GM12865 (cell line): ENCODE data around the gene FOXO6.

ENCODE experiments used
- DNase-seq: peaks from one replicate; pipeline ENCODE4 v3.0.0; 2010; ENCODE audit warnings: low read depth
- H3K4me3 ChIP-seq: 2 replicates; pipeline ENCODE4 v1.5.1; 2011; ENCODE audit warnings: mild to moderate bottlenecking, low read depth, low read length, control low read depth
- CTCF ChIP-seq: IDR thresholded peaks from 2 replicates; pipeline ENCODE4 v1.5.1; 2011; ENCODE audit warnings: low read length, control low read depth, low read depth, inconsistent platforms; ENCODE audit not compliant: insufficient read depth; ENCODE audit errors: missing control alignments

Gene FOXO6

GRCh38 chr1:41373373-41373772, 12.1 kb downstream of the FOXO6 start:
- no peak for DNase-seq
- no peak overlapping the region for H3K4me3 ChIP-seq
- TF ChIP-seq CTCF: no peak

- no peak for DNase-seq
- TF ChIP-seq CTCF: no peak
- no peak overlapping the region for H3K4me3 ChIP-seq
Observed at GRCh38 chr1:41374711-41375110, 13.5 kb downstream of the FOXO6 start.

- DNase-seq: no peak
- no peak overlapping the region for H3K4me3 ChIP-seq
- no peak for TF ChIP-seq CTCF
Observed at GRCh38 chr1:41377397-41377796, 16.2 kb downstream of the FOXO6 start.

GRCh38 chr1:41378222-41378621, 17.0 kb downstream of the FOXO6 start:
- TF ChIP-seq CTCF: no peak
- no peak for DNase-seq
- no peak overlapping the region for H3K4me3 ChIP-seq

GRCh38 chr1:41378999-41379737, 17.9 kb downstream of the FOXO6 start:
- DNase-seq: no peak
- H3K4me3 ChIP-seq: no peak overlapping the region
- TF ChIP-seq CTCF: no peak

- no peak for DNase-seq
- TF ChIP-seq CTCF: no peak
- H3K4me3 ChIP-seq: no peak overlapping the region
Observed at GRCh38 chr1:41379738-41380130, 18.5 kb downstream of the FOXO6 start.

- no peak for DNase-seq
- TF ChIP-seq CTCF: no peak
- H3K4me3 ChIP-seq: no peak overlapping the region
Observed at GRCh38 chr1:41380195-41380594, 19.0 kb downstream of the FOXO6 start.
